ENCODE results near the gene INPP5J. TPM values are rescaled to one million over a fixed set of nuclear protein-coding genes. Genes with fewer than 3 reads are reported as not detected.

The INPP5J gene
- total RNA-seq, 1 donor from 2014 or later: 4.6 TPM

DNA sequence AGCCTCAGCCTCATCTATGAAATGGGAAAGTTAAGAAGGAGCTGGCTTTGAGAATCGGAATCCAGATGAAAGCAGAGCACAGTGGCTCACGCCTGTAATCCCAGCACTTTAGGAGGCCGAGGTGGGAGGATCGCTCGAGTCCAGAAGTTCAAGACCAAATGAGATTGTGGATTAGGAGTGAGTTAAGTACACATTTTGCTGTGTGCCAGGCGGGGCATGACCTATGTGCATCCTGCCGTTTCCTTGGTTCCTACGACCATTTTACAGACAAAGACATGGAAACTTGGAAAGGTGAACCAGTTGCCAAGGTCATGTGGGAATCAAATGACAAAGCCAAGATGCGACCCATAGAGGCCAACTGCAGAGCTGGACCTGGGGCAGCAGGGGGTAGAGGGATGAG lies 13.4 kb downstream of the INPP5J start:
- ATAC-seq (no peak), DNase-seq (no peak)
- intact Hi-C loops (cut with DNase I): no loop called here
- H3K4me3 ChIP-seq: no peak overlapping the region
- TF ChIP-seq, protein P1, sequence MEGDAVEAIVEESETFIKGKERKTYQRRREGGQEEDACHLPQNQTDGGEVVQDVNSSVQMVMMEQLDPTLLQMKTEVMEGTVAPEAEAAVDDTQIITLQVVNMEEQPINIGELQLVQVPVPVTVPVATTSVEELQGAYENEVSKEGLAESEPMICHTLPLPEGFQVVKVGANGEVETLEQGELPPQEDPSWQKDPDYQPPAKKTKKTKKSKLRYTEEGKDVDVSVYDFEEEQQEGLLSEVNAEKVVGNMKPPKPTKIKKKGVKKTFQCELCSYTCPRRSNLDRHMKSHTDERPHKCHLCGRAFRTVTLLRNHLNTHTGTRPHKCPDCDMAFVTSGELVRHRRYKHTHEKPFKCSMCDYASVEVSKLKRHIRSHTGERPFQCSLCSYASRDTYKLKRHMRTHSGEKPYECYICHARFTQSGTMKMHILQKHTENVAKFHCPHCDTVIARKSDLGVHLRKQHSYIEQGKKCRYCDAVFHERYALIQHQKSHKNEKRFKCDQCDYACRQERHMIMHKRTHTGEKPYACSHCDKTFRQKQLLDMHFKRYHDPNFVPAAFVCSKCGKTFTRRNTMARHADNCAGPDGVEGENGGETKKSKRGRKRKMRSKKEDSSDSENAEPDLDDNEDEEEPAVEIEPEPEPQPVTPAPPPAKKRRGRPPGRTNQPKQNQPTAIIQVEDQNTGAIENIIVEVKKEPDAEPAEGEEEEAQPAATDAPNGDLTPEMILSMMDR (IDR thresholded peaks at IDR 0.05): no peak
- H3K4me1 ChIP-seq: peaks cover 6% of the 10 kb centered on the region
- H3K27me3 ChIP-seq (ENCODE audit: low read depth): no peaks in the 10 kb centered on the region
- no peaks in the 10 kb centered on the region for H3K9me3 ChIP-seq
- H3K36me3 ChIP-seq: no peaks in the 10 kb centered on the region
- no peak overlapping the region for H3K27ac ChIP-seq

DNA sequence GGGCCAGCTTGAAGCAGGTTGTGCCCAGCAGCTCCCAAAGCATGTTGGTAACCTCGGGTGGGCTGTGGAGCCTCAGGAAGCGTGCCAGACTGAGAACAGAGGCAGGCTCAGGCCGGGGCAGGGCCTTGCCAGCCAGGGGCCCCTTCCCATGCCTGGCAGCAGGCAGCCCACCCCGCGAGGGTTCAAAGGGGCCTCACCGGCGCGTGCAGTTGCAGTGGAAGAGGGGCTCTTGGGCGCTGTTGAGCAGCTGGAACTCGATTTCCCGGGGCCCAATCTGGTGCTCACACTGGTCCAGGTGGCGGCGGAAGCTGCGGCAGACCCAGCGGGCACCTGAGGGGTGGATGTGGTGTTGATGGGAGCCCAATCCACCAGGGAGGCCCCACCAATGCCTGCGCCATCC lies 13.9 kb downstream of the INPP5J start:
- no peak for ATAC-seq
- Histone ChIP-seq H3K27ac (no peak overlapping the region), H3K4me1 (peaks cover 6% of the 10 kb centered on the region), H3K9me3 (no peaks in the 10 kb centered on the region), H3K4me3 (no peak overlapping the region), H3K36me3 (no peaks in the 10 kb centered on the region), H3K27me3 (ENCODE audit: low read depth) (no peaks in the 10 kb centered on the region)
- no peak for DNase-seq
- TF ChIP-seq, protein P1 (IDR thresholded peaks at IDR 0.05): no peak
- intact Hi-C loops (cut with DNase I): no loop called here

DNA sequence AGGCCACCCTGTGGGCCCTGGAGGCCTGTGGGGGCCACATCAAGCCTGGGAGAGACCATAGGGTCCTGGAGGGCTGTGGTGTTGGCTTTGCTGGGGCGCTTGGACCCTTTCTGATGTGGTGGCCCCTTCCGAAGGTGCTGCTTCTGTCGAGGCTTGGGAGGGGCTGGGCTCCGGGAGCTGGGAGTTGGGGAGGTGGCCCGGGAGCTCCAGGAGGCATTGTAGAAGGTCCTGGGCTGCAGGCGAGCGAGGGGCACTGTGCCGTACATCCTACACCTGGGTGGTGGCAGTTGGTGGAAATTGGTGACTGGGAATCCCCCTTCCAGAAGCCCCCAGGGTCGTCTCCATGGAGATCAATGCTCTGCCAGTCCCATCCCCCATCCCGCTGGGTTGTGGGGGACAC lies 15.0 kb downstream of the INPP5J start:
- no peak for DNase-seq
- TF ChIP-seq, protein P1 (IDR thresholded peaks at IDR 0.05): no peak
- H3K4me3 ChIP-seq: no peak overlapping the region
- H3K36me3 ChIP-seq: no peaks in the 10 kb centered on the region
- no peak for ATAC-seq
- H3K4me1 ChIP-seq: peaks cover 6% of the 10 kb centered on the region
- intact Hi-C loops (cut with DNase I): no loop called here
- no peaks in the 10 kb centered on the region for H3K9me3 ChIP-seq
- no peak overlapping the region for H3K27ac ChIP-seq
- no peaks in the 10 kb centered on the region for H3K27me3 ChIP-seq (ENCODE audit: low read depth)

DNA sequence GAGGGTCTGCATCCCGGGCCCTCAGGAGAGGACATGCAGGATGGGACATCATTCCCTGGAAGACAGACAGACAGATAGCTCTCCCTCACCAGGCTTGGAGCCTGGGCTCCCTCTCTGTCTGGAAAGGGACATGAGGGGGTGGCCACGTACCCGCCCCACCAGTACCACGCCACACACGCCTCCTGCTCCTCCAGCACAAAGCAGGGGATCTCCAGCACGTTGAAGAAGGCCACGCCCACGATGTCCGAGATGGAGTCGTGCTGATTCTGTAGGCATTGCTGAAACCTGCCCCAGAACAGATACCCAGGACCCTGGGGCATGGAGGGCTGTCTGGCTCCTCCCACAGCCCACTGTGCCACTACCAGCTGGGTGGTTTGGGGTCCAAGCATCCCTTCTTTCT lies 15.4 kb downstream of the INPP5J start:
- Histone ChIP-seq H3K4me3 (no peak overlapping the region), H3K27ac (no peak overlapping the region), H3K27me3 (ENCODE audit: low read depth) (no peaks in the 10 kb centered on the region), H3K4me1 (peaks cover 6% of the 10 kb centered on the region), H3K36me3 (no peaks in the 10 kb centered on the region), H3K9me3 (no peaks in the 10 kb centered on the region)
- no peak for DNase-seq
- TF ChIP-seq, protein P1 (IDR thresholded peaks at IDR 0.05): no peak
- intact Hi-C loops (cut with DNase I): no loop called here
- ATAC-seq: no peak

DNA sequence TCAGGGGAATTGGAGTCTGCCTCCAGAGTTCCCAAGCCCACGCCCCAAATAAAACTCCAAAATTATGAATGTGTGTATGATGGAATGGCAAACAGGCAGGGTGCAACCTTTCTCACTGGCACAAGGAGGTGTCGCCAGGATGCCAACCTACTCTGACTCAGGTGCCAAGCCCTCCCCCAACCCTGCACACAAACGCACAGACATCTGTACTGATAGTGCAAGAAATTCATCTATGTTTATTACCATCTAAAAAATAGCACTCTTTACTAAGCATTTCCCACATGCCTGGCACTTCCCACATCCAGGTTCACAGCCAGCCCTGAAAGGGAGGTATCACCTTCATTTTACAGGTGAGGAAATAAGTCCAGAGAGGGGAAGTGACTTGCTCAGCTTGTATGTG lies 16.3 kb downstream of the INPP5J start:
- DNase-seq (peak; percentile 33), ATAC-seq (no peak)
- H3K27me3 ChIP-seq (ENCODE audit: low read depth): no peaks in the 10 kb centered on the region
- H3K27ac ChIP-seq: no peak overlapping the region
- intact Hi-C loops (cut with DNase I): no loop called here
- TF ChIP-seq, protein P1 (IDR thresholded peaks at IDR 0.05): no peak
- no peaks in the 10 kb centered on the region for H3K9me3 ChIP-seq
- H3K36me3 ChIP-seq: no peaks in the 10 kb centered on the region
- peak overlapping the region; percentile 40 for H3K4me3 ChIP-seq
- peaks cover 6% of the 10 kb centered on the region for H3K4me1 ChIP-seq
